NCI-H1048 (cell line): ENCODE data around the gene ASPDH.

ENCODE experiments used
- DNase-seq: peaks from one replicate; lab custom pipeline; 2025; lab: John Stamatoyannopoulos, UW

Gene ASPDH

GRCh38 chr19:50514346-50515167 is 844 bp upstream of the ASPDH start:
- DNase-seq: no peak

- DNase-seq: no peak
These were observed 541 bp downstream of the ASPDH start for GRCh38 chr19:50512999-50513745.

DNA sequence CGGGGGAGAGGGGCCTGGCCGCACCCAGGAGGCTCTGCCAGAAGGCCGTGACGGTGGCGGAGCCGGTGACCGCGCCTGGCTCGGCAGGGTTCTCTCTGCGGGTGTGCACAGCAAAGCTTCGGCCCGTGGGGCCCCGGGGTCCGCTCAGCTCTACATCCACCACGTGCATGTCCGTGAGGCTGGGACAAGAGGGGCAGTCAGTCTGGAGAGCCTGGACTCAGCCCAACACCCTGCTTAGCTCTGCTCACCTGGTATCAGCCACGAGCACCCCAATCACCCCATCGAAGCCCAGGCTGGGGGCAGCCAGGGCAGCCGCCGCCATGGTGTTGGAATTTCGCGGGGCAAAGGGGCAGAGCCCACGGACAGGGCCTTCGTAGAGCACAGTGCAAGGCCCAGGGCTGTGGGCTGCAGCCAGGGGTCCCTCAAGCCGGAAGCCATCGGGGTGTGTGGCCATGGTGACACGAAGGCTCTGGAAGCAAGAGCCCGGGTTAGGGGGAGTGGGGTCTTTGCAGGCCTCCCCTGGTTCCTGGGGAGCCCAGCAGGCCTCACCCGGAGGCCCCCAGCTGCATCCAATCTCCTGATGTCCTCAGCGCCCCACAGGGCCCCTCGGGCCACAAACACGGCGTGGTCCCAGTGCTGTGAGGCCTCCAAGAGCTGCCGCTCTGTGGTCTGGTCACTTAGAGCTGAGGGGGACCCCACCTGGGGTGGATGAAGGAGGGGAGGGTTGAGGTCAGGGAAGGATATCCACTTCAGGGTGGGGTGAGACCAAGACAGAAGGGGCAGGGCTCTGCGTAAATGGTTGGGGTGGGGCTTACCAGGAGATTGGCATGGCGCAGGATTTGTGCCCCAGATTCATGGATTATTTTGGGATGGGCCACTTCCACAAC is 1.4 kb downstream of the ASPDH start:
- no peak for DNase-seq

DNA sequence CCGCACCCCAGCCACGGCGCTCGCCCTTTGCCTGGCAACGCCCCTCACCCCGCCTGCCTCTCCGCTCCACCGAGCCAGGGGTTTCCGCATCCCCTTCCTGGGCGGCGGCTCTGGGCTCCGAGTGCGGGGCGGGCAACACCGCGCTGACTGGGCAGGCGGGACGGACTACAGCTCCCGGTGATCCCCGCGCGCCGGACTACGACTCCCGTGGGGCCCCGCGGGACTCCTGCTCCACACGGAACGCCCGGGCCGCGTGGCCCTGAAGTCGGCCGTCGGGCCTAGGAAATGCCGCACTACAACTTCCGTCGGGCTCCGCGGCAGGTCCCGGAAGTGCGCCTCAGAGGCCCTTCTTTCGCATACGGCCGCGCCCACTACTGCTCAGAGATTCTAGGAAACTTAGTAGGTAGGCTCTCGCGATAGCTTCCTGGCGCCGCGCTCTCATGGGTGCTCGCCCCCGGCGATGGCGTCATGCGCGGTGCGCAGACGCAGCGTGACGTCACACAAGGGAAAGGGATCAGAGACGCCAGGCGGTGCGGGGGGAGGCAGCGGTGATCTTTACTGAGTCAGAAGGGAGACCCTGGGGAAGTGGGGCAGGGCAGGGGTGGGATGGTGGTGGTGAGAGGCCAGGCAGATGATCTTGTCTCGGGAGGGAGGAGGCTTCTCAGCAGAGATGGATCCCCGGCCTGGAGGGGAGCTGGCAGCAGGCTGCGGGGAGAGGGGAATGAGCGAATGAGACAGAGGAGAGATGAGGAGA is 2.5 kb downstream of the ASPDH start, which contains the start of gene JOSD2:
Gene JOSD2 (minus strand): TSS at position 123 of the 754 bp plus-strand sequence. CDS start 760 bp downstream, outside the sequence.
- DNase-seq: peak; percentile 91

DNA sequence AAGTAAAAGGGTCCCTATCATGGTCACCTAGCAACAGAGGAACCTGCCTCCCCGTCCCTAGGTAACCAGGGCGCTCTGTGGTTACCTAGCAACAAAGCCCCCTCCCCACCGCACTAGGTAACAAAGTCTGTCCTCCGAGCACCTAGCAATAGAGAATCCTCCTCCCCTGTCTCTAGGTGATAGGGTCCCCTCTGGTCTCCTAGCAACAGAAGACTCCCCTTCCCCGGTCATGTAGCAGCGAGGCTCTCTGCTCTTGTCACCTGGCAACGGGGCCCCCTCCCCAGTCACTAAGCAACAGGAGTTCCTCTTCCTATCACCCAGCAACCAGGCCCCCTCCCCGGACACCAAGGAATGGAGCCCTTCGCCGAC is 3.0 kb downstream of the ASPDH start:
- DNase-seq: no peak

- no peak for DNase-seq
These were observed 3.5 kb downstream of the ASPDH start for GRCh38 chr19:50510121-50510670.

DNA sequence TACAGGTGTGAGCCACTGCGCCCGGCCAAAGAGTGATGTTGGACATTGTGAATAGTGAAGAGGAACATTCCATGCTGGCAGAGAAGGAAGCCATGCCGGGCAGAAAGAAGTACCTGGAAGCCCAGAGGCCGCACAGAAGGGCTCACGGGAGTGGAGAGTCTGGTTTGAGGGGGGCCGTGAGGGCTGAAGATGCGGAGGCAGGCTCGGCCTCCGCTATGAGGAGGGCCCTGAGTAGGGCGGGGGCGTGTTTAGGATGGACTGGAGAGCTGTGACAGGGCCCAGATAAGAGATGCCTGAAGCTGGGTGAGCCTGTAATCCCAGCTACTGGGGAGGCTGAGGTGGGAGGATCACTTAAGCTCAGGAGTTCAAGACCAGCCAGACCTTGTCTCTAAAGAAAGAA is 4.3 kb downstream of the ASPDH start:
- no peak for DNase-seq

GRCh38 chr19:50508843-50509190 is 4.9 kb downstream of the ASPDH start:
- no peak for DNase-seq

DNA sequence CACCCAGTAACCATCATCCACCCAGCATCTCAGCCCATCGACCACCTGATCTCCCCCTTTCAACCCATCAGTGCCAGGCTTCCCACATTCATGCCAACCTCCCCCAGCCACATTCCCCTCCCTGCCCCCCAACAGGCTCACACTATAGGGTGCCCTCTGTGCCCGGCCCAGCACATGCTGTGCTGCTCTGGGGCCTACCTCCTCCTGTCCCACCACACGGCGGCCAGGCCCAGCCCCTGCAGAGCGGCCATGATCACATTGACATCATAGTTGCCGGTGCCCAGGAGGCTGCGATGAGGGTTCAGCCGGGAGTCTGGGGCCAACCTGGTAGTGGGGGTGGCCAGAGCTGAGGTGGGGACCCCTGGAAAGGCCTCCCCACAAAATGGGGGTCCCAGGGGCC is 6.3 kb downstream of the ASPDH start:
- no peak for DNase-seq

GRCh38 chr19:50506700-50507099 is 7.0 kb downstream of the ASPDH start:
- no peak for DNase-seq

- DNase-seq: no peak
These were observed 7.7 kb downstream of the ASPDH start for GRCh38 chr19:50505856-50506611.

DNA sequence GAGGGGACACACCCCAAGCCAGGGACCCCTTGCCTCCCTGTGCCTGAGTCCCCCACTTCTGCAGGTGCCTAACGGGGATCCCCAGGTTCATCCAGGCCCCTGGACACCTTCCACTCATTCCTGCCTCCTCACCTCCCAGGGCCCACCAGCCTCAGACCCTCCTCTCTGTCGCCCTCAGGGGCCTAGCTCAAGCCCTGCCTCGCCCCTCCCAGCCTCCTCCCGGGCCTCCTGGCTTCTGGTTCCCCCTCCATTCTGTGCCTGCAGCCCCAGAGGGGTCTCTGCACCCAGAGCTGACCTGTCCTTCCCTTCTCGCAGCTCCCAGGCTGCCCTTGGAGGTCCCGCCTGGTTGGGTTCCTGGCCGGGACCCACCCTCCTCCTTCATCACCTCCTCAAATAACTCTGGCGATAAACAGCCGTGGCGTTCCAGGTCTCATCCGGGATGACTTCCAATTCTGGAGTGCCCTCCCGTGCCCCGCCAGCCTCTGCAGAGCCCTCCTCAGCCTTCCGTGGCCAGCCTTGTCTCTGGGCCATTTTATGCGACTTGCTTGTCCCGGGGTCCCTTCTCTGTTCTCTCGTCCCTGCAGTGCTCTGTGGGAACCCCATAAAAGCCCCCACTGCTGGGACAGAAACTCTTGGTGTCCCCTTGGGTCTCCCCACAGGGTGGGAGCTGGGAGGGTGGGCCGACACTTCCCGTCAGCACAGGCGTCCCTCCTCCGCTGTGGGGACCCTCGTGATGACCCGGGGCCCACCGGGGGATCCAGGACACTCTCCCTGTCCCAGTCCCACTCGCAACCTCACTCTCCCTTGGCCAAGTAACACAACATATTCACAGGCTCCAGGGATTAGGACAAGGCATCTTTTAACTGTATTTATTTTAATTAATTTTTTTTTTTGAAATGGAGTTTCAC is 11.9 kb downstream of the ASPDH start:
- no peak for DNase-seq

DNA sequence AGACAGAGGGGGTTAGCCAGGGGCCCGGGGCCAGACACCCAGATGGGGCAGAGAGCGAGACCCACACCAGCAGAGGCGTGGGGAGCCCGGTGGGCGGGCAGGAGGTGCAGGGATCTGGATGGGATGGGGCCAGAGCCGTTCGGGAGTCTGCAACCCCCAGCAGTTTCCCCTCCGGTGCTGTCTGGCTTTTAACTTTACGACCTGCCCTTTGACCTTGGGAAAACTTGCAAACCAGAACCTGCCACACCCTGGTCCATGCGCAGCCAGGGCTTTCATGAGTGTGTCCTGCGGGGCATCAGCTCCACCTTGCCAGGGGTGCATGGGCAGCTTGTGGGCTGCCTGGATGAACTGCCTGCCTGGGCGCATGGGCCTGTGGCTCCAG is 12.5 kb downstream of the ASPDH start:
- no peak for DNase-seq

DNA sequence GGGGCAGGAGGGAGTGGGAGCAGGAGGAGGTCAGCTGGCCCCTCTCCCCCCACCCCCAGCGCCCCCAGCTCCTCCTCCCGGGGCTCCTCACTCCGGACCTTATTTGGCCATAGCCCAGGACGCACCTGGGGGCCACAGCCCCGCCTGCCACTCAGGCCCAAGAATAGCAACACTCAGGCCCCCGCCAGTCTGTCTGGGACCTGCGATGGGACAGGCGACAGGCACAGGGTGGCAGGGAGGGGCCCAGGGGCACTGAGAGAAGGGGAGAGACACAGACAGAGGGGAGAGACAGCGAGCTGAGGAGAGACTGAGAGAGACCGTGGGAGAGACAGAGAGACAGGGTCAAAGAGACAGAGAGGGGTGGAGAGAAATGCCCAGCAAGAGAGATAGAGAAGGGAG is 13.0 kb downstream of the ASPDH start:
- DNase-seq: no peak

GRCh38 chr19:50500060-50500752 is 13.5 kb downstream of the ASPDH start:
- DNase-seq: no peak

- DNase-seq: no peak
These were observed 15.3 kb downstream of the ASPDH start for GRCh38 chr19:50498219-50499056.

- DNase-seq: no peak
These were observed 16.7 kb downstream of the ASPDH start for GRCh38 chr19:50497022-50497405.
